ENCODE measurements around the gene PEBP1. TPM values are rescaled to one million over a fixed set of nuclear protein-coding genes. Genes with fewer than 3 reads are reported as not detected.

The PEBP1 gene
- 100 to 1,000 TPM; 265 to 446 (median 274) TPM for total RNA-seq
- polyA plus RNA-seq: 100 to 1,000 TPM; 354 to 432 TPM
- long read RNA-seq, donor 1, transcript PEBP1-201 (4 exons, 1,697 nt): major isoform, 2,180 of 2,218 reads
- long read RNA-seq, donor 1, partial matches to known transcripts: 7 of 2,218 reads
- long read RNA-seq, donor 1, other reads (novel, unspliced or antisense): 31 of 2,218 reads
- long read RNA-seq, donor 2, transcript PEBP1-201 (4 exons, 1,697 nt): major isoform, 219 of 240 reads
- long read RNA-seq, donor 2, partial matches to known transcripts: 0 of 240 reads
- long read RNA-seq, donor 2, other reads (novel, unspliced or antisense): 21 of 240 reads
- long read RNA-seq, donor 3, transcript PEBP1-201 (4 exons, 1,697 nt): major isoform, 750 of 774 reads
- long read RNA-seq, donor 3, partial matches to known transcripts: 19 of 774 reads
- long read RNA-seq, donor 3, other reads (novel, unspliced or antisense): 5 of 774 reads

- H3K4me1 ChIP-seq (ENCODE audit: insufficient read depth): peaks cover 14% of the 10 kb centered on the region
- H3K9me3 ChIP-seq: no peaks in the 10 kb centered on the region
- TF ChIP-seq, protein P1, sequence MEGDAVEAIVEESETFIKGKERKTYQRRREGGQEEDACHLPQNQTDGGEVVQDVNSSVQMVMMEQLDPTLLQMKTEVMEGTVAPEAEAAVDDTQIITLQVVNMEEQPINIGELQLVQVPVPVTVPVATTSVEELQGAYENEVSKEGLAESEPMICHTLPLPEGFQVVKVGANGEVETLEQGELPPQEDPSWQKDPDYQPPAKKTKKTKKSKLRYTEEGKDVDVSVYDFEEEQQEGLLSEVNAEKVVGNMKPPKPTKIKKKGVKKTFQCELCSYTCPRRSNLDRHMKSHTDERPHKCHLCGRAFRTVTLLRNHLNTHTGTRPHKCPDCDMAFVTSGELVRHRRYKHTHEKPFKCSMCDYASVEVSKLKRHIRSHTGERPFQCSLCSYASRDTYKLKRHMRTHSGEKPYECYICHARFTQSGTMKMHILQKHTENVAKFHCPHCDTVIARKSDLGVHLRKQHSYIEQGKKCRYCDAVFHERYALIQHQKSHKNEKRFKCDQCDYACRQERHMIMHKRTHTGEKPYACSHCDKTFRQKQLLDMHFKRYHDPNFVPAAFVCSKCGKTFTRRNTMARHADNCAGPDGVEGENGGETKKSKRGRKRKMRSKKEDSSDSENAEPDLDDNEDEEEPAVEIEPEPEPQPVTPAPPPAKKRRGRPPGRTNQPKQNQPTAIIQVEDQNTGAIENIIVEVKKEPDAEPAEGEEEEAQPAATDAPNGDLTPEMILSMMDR (IDR thresholded peaks at IDR 0.05): no peak
- TF ChIP-seq EP300 (IDR thresholded peaks at IDR 0.05) (no peak), POLR2A (IDR thresholded peaks at IDR 0.05) (peak; percentile 81)
- H3K36me3 ChIP-seq: no peaks in the 10 kb centered on the region
- no peaks in the 10 kb centered on the region for H3K27me3 ChIP-seq
- H3K27ac ChIP-seq: peak within 1 kb of the TSS; percentile 83 to 92
- intact Hi-C loops (cut with DNase I): loop anchor here in 1 of 4 donors (10.0 kb wide), 1 partner anchor 71 kb away; the partner anchor contains the start of gene WSB2
- H3K4me3 ChIP-seq: peak within 1 kb of the TSS; percentile 78
- DNase-seq: peak; percentile 92 to 96 (median 94)
- WGBS, 3 donors: 0% methylated on average over 40 to 70 of the region's 70 CpGs
These were observed at the start of gene PEBP1 for GRCh38 chr12:118135788-118136558. PEBP1 (plus strand) TSS chr12:118136124; CDS start chr12:118136210, 86 bp downstream.

DNA sequence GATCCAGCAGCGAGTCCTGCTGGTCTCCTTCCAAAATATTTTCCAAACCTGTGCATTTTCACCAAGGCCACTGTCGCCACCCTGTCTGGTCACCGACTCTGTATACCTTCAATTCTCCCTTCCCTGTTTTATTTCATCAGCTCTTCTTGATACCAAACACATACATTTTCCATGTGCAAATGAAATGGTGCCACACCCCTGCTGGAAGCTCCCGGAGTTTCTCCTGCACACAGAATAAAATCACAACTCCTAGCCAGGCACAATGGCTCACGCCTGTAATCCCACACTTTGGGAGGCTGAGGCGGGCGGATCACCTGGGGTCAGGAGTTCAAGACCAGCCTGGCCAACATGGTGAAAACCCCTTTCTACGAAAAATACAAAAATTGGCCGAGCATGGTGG, 46.1 kb upstream of the PEBP1 start:
- intact Hi-C loops (cut with DNase I): no loop called here
- H3K36me3 ChIP-seq: no peaks in the 10 kb centered on the region
- no peaks in the 10 kb centered on the region for H3K9me3 ChIP-seq
- H3K4me1 ChIP-seq (ENCODE audit: insufficient read depth): no peaks in the 10 kb centered on the region
- H3K27ac ChIP-seq: no peak overlapping the region
- TF ChIP-seq EP300 (IDR thresholded peaks at IDR 0.05) (no peak), POLR2A (IDR thresholded peaks at IDR 0.05) (no peak)
- H3K27me3 ChIP-seq: no peaks in the 10 kb centered on the region
- DNase-seq: no peak
- WGBS, 3 donors: 91 to 93% (median 92%) methylated on average over 9 of the region's 9 CpGs
- no peak overlapping the region for H3K4me3 ChIP-seq

DNA sequence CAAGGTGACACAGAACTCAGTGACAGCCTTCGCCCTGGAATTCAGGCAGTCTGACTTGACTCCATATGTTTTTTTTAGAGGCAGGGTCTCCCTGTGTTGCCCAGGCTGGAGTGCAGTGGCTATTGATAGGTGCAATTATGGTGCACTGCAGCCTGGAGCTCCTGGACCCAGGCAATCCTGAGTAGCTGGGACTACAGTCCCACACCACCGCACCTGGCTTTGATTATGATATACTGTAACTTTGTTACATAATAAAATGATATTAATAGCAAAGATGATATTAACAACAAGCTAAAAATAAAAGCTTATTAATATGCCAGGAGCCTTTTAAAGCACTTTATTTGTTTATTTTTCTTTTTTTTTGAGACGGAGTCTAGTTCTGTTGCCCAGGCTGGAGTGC, 41.9 kb upstream of the PEBP1 start:
- no peak overlapping the region for H3K27ac ChIP-seq
- no peaks in the 10 kb centered on the region for H3K36me3 ChIP-seq
- TF ChIP-seq EP300 (IDR thresholded peaks at IDR 0.05) (no peak), POLR2A (IDR thresholded peaks at IDR 0.05) (no peak)
- TF ChIP-seq, protein P1 (IDR thresholded peaks at IDR 0.05): no peak
- 81 to 86% (median 84%) methylated on average over 3 of the region's 3 CpGs for WGBS, 3 donors
- H3K9me3 ChIP-seq: no peaks in the 10 kb centered on the region
- no peaks in the 10 kb centered on the region for H3K4me1 ChIP-seq (ENCODE audit: insufficient read depth)
- intact Hi-C loops (cut with DNase I): no loop called here
- DNase-seq: no peak
- H3K27me3 ChIP-seq: no peaks in the 10 kb centered on the region
- no peak overlapping the region for H3K4me3 ChIP-seq

- Histone ChIP-seq H3K4me3 (no peak overlapping the region), H3K9me3 (no peaks in the 10 kb centered on the region), H3K27ac (no peak overlapping the region), H3K36me3 (no peaks in the 10 kb centered on the region), H3K27me3 (no peaks in the 10 kb centered on the region), H3K4me1 (ENCODE audit: insufficient read depth) (peaks cover 2% of the 10 kb centered on the region)
- TF ChIP-seq, protein P1 (IDR thresholded peaks at IDR 0.05): no peak
- TF ChIP-seq EP300 (IDR thresholded peaks at IDR 0.05) (no peak), POLR2A (IDR thresholded peaks at IDR 0.05) (no peak)
- intact Hi-C loops (cut with DNase I): no loop called here
- WGBS, 3 donors: 91 to 93% (median 93%) methylated on average over 3 of the region's 3 CpGs
- no peak for DNase-seq
These were observed 37.5 kb upstream of the PEBP1 start for GRCh38 chr12:118098401-118098800.
